NCI-H748 (cell line): ENCODE measurements around the gene DAPK1.
A peak's percentile ranks its signal among the peaks of the same experiment; 100 is the strongest.
"Not testable (repeated sequence)": the region's sequence is repeated elsewhere in the genome, so short reads cannot be mapped to it uniquely, and the experiment has no call there.

Experiments used
- DNase-seq: peaks from one replicate; lab custom pipeline; 2025; ENCODE audit not compliant: unreplicated experiment; lab: John Stamatoyannopoulos, UW

The DAPK1 gene

GRCh38 chr9:87725900-87726709 lies 228.4 kb downstream of the DAPK1 start, which contains the start of gene CTSL:
Gene CTSL (plus strand): TSS chr9:87726119. CDS start chr9:87727604, 1,485 bp downstream.
- peak; percentile 78 for DNase-seq

GRCh38 chr9:87729246-87729645 lies 231.6 kb downstream of the DAPK1 start:
- DNase-seq = no peak

GRCh38 chr9:87731321-87731720 lies 233.7 kb downstream of the DAPK1 start:
- no peak for DNase-seq

- no peak for DNase-seq
Observed at GRCh38 chr9:87732344-87732743, 234.7 kb downstream of the DAPK1 start.

GRCh38 chr9:87732756-87733155 lies 235.1 kb downstream of the DAPK1 start:
- no peak for DNase-seq

GRCh38 chr9:87733273-87734052 lies 235.8 kb downstream of the DAPK1 start:
- no peak for DNase-seq

GRCh38 chr9:87734106-87734505 lies 236.4 kb downstream of the DAPK1 start:
- no peak for DNase-seq

- no peak for DNase-seq
Observed at GRCh38 chr9:87739546-87739945, 241.9 kb downstream of the DAPK1 start.

GRCh38 chr9:87740209-87740608 lies 242.5 kb downstream of the DAPK1 start:
- DNase-seq = no peak

GRCh38 chr9:87741326-87741725 lies 243.7 kb downstream of the DAPK1 start:
- no peak for DNase-seq

- no peak for DNase-seq
Observed at GRCh38 chr9:87741891-87742290, 244.2 kb downstream of the DAPK1 start.

GRCh38 chr9:87742813-87743428 lies 245.3 kb downstream of the DAPK1 start:
- no peak for DNase-seq

- not testable (repeated sequence) for DNase-seq
Observed at GRCh38 chr9:87744247-87744646, 246.6 kb downstream of the DAPK1 start.

- no peak for DNase-seq
Observed at GRCh38 chr9:87746186-87746585, 248.5 kb downstream of the DAPK1 start.

GRCh38 chr9:87748881-87749280 lies 251.2 kb downstream of the DAPK1 start:
- no peak for DNase-seq

GRCh38 chr9:87749335-87750035 lies 251.8 kb downstream of the DAPK1 start:
- DNase-seq = no peak

GRCh38 chr9:87750726-87751125 lies 253.1 kb downstream of the DAPK1 start:
- DNase-seq = no peak

- DNase-seq = no peak
Observed at GRCh38 chr9:87751423-87751822, 253.8 kb downstream of the DAPK1 start.

- no peak for DNase-seq
Observed at GRCh38 chr9:87751868-87752267, 254.2 kb downstream of the DAPK1 start.

- no peak for DNase-seq
Observed at GRCh38 chr9:87753313-87753712, 255.6 kb downstream of the DAPK1 start.
